Measurements from ENCODE around the gene CLCN7. TPM values are rescaled to one million over a fixed set of nuclear protein-coding genes. Genes with fewer than 3 reads are reported as not detected.

Gene CLCN7
- total and polyA plus RNA-seq, 2 of the 8 experiments (the other 6 are each of a cell fraction or from before 2014, with no cell fraction given) = 38.6 to 81.5 TPM

DNA sequence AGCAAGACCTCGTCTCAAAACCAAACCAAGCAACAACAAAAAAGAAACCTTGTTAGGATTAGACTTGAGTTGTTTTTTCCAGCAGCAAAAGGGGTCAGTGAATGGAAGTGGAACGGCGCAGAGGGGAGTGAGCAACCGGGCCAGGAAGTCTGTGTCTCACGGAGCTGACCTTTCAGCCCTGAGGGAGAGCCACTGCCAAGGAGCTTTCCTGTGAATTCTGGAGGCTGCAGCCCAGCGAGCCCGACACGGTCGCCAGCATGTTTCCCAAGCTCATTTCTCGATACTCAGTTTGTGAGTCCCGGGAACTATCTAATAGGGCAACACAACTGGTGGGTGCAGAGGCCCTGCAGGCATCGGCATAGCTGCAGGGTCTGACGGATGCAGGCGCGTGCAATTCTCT, 37.9 kb upstream of the CLCN7 start:
- peaks cover 0 to 2% of the 10 kb centered on the region in 2 experiments; a peak in 2 of 4 replicates for H3K9me3 ChIP-seq (ENCODE audit: insufficient read depth in 2 of 2, low read depth in 1 of 2, low read length in 1 of 2)
- H2BK15ac ChIP-seq (ENCODE audit: low read length) = no peak overlapping the region
- H3K56ac ChIP-seq (replicated peaks; ENCODE audit: insufficient read length, low read depth, low read length) = no peak overlapping the region
- CTCF ChIA-PET (ENCODE audit: partially characterized antibody) = interaction anchor here (0.7 to 1.7 kb wide), 4 partner anchors 26 to 147 kb away, joined by 3 to 5 read pairs (median 3); no protein-coding TSS in a partner anchor
- no peak overlapping the region for H2BK120ac ChIP-seq (replicated peaks; ENCODE audit: low read depth, low read length)
- H3K27ac ChIP-seq (ENCODE audit: low read depth, low read length) = no peak overlapping the region
- no peaks in the 10 kb centered on the region for H3K4me1 ChIP-seq (replicated peaks in 1 of 4; ENCODE audit: control insufficient read depth in 3 of 4, insufficient read depth in 4 of 4, low read length in 3 of 4)
- H3K79me1 ChIP-seq (ENCODE audit: low read depth, low read length) = no peaks in the 10 kb centered on the region; the same call in 1 of the 2 replicates
- H3K18ac ChIP-seq (ENCODE audit: extremely low read depth, low read length) = no peak overlapping the region
- H4K5ac ChIP-seq (ENCODE audit: insufficient read length, low read depth, low read length) = no peak overlapping the region
- H2AFZ ChIP-seq (ENCODE audit: low read length) = no peak overlapping the region
- no peak overlapping the region for H2AK5ac ChIP-seq (ENCODE audit: low read depth, low read length)
- no peak overlapping the region for H2BK20ac ChIP-seq (ENCODE audit: low read length)
- H3K4me2 ChIP-seq (ENCODE audit: insufficient read depth in 1 of 2, low read depth in 2 of 2, low read length in 2 of 2) = no peak overlapping the region
- H3K4me3 ChIP-seq (ENCODE audit: extremely low read depth in 1 of 4, insufficient read depth in 2 of 4, low read depth in 3 of 4, low read length in 4 of 4) = no peak overlapping the region
- 93% methylated on average over 15 of the region's 15 CpGs; no CpG with 5 or more reads in 1 of the 2 experiments for WGBS, 2 experiments (ENCODE audit: extremely low coverage in 1 of 2, insufficient coverage in 1 of 2, insufficient read length in 1 of 2, insufficient replicate concordance in 2 of 2, low coverage in 1 of 2, low lambda C conversion rate in 2 of 2, missing lambda C conversion rate in 1 of 2)
- H3K23ac ChIP-seq (ENCODE audit: insufficient read length) = no peak overlapping the region
- DNase-seq (ENCODE audit: low read depth in 1 of 2, low spot score in 2 of 2) (no peak), FAIRE-seq (no peak)
- no peak overlapping the region for H2BK12ac ChIP-seq (ENCODE audit: low read depth, low read length)
- peaks cover 0 to 2% of the 10 kb centered on the region in 2 experiments for H4K20me1 ChIP-seq (replicated peaks in 1 of 2; ENCODE audit: control insufficient read depth in 1 of 2, insufficient read depth in 2 of 2, low read length in 2 of 2)
- POLR2A ChIA-PET (ENCODE audit: partially characterized antibody) = interaction anchor here (0.9 to 10.3 kb wide), 12 partner anchors 11 to 764 kb away, joined by 3 to 175 read pairs (median 4); partner anchors contain the start of genes MAPK8IP3, NME3, PTX4 and TELO2
- no peak overlapping the region for H3K9ac ChIP-seq (replicated peaks in 1 of 4; ENCODE audit: extremely low read depth in 1 of 4, low read depth in 3 of 4, low read length in 3 of 4)
- no peak overlapping the region for H4K8ac ChIP-seq (ENCODE audit: extremely low read depth, insufficient read depth, low read length)
- no peaks in the 10 kb centered on the region for H3K27me3 ChIP-seq (replicated peaks in 1 of 4; ENCODE audit: control insufficient read depth in 3 of 4, extremely low read depth in 1 of 4, insufficient read depth in 3 of 4, low read length in 3 of 4)
- no peak overlapping the region for H2BK5ac ChIP-seq (ENCODE audit: low read depth, low read length)
- peaks cover 0 to 7% (median 3%) of the 10 kb centered on the region in 4 experiments; a peak in 4 of 8 replicates for H3K36me3 ChIP-seq (ENCODE audit: control insufficient read depth in 2 of 4, insufficient read depth in 4 of 4, low read length in 3 of 4)
- H4K91ac ChIP-seq (replicated peaks; ENCODE audit: insufficient read length, low read length) = no peak overlapping the region
- H3K23me2 ChIP-seq (ENCODE audit: low read depth, low read length) = no peaks in the 10 kb centered on the region
- H3K4ac ChIP-seq (replicated peaks; ENCODE audit: insufficient read length, low read depth, low read length) = no peak overlapping the region
- no peak overlapping the region for H3K14ac ChIP-seq (ENCODE audit: insufficient read length)
- H3K79me2 ChIP-seq (ENCODE audit: control insufficient read depth in 1 of 2, insufficient read depth in 2 of 2, low read length in 2 of 2) = no peaks in the 10 kb centered on the region
- TF ChIP-seq CBX5 (IDR thresholded peaks at IDR 0.05; ENCODE audit: low read depth, low read length) = no peak
- 0 out of 3 replicates have a peak, but pooled peaks of 1 of the 2 experiments have one; percentile 3 for TF ChIP-seq POLR2A (IDR thresholded peaks at IDR 0.05; ENCODE audit: control extremely low read depth in 1 of 2, low read depth in 2 of 2, low read length in 2 of 2)
- no peak for TF ChIP-seq BCL11A (IDR thresholded peaks at IDR 0.05; ENCODE audit: low read depth in 2 of 2, low read length in 2 of 2)
